ENCODE measurements around the gene SLC4A9.
A peak's percentile ranks its signal among the peaks of the same experiment; 100 is the strongest.

The SLC4A9 gene

DNA sequence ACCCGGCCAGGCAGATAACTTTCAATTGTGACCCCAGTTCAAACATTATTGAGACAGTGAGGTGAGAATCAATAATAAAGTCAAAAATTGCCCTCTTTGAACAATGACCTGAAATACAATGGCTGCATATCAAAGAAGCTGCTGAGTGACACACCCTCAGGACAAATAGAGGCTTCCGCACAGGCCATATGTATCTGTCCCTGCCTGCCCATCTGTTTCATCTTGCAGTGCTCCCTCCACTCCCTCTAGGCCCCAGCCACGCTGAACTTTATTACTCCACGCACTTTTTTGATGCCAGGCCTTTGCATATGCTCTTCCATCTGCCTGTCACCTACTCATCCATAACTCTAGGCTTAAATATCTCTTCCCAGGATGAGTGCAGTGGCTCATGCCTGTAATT, 41.2 kb upstream of the SLC4A9 start:
- DNase-seq (ENCODE audit: low read depth): no peak
- TF ChIP-seq, protein P1, sequence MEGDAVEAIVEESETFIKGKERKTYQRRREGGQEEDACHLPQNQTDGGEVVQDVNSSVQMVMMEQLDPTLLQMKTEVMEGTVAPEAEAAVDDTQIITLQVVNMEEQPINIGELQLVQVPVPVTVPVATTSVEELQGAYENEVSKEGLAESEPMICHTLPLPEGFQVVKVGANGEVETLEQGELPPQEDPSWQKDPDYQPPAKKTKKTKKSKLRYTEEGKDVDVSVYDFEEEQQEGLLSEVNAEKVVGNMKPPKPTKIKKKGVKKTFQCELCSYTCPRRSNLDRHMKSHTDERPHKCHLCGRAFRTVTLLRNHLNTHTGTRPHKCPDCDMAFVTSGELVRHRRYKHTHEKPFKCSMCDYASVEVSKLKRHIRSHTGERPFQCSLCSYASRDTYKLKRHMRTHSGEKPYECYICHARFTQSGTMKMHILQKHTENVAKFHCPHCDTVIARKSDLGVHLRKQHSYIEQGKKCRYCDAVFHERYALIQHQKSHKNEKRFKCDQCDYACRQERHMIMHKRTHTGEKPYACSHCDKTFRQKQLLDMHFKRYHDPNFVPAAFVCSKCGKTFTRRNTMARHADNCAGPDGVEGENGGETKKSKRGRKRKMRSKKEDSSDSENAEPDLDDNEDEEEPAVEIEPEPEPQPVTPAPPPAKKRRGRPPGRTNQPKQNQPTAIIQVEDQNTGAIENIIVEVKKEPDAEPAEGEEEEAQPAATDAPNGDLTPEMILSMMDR (IDR thresholded peaks at IDR 0.05; ENCODE audit: control insufficient read depth, insufficient read depth, low read depth, low read length, missing control alignments): no peak
- no peak overlapping the region for H3K4me3 ChIP-seq (ENCODE audit: control insufficient read depth, low read depth, low read length)

DNA sequence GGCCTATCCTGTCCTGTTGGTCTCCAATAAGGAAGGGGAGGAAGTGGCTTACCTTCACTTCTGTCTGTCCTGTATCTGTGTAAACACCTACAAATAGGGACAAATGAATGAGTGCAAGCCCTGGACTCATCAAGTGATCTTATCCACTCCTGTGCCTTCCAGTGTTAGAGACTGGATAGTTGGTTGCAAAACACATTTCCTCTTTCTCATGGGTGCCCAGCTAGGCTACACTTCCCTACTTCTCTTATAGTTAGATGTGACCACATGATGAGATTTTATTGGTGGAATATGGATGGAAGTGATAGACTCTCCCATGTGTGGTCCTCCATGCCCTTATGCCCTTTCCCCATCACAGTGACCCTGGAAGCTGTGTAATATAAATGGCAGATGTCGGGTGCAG, 40.2 kb upstream of the SLC4A9 start:
- TF ChIP-seq, protein P1 (IDR thresholded peaks at IDR 0.05; ENCODE audit: control insufficient read depth, insufficient read depth, low read depth, low read length, missing control alignments): no peak
- DNase-seq (ENCODE audit: low read depth): no peak
- H3K4me3 ChIP-seq (ENCODE audit: control insufficient read depth, low read depth, low read length): no peak overlapping the region

DNA sequence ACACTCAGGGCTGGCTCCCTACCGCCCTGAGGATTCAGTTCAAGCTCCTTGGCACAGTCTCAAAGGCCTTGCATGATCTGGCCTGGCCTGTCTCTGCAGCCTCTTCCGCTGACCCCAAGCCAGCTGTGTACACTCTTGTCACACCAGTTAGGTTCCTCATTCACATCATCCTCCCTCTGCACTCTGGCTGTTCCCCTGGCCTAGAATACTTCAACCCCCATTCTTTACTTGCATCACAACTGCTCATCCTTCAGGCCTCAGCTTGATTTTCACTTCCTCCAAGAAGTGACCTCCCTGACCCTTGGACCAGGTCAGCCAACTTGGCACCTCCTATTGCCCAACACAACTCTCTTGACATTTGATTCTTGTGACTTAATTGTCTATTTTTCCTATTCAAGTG, 38.2 kb upstream of the SLC4A9 start:
- no peak for DNase-seq (ENCODE audit: low read depth)
- TF ChIP-seq, protein P1 (IDR thresholded peaks at IDR 0.05; ENCODE audit: control insufficient read depth, insufficient read depth, low read depth, low read length, missing control alignments): no peak
- no peak overlapping the region for H3K4me3 ChIP-seq (ENCODE audit: control insufficient read depth, low read depth, low read length)

DNA sequence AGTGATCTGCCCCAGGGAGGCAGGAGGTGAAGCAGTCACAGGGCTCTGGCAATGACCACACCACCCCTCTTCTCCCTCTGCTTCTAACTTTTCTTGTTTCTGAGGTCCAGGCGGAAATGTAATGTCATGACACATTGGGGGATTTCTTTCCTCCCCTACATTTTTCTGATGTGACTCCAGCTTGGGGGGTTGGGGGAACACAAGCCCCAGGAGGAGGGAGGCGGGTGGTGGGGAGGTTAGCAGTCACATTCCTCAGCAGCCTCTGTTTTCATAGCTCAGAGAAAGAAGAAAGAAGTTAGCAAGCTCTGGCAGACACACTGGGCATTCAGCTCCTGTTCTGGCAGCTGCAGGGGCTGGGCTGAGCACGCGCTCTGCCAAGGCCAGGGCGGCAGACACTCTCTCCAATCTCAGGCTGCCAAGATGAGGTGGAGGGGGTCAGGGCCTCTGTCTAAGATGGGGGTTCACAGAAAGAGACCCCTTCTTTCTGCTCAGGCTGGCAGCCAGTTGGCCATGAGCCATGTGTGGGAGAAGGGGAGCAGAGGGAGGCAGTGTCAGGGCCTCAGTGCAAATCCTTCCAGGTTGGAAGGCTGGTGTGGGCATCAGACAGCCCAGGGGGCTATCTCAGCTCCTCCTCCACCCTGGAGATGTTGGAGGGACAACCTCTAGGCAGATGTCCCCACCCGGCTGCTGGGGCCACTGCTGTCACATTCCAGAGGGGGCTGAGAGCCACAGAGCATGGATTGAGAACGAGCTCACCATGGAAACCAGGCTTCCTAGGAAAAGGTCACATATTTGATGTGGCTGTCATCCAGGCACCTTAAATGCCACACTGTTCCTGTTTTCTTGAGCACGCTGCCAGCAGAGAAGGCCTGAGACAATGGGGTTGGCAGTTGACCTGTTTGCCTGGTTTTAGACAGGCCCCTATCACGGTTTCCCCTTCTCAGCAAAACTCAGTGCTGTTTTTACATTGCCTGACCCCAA, 37.0 kb upstream of the SLC4A9 start:
- no peak overlapping the region for H3K4me3 ChIP-seq (ENCODE audit: control insufficient read depth, low read depth, low read length)
- peak; percentile 69 for DNase-seq (ENCODE audit: low read depth)
- TF ChIP-seq, protein P1 (IDR thresholded peaks at IDR 0.05; ENCODE audit: control insufficient read depth, insufficient read depth, low read depth, low read length, missing control alignments): no peak

DNA sequence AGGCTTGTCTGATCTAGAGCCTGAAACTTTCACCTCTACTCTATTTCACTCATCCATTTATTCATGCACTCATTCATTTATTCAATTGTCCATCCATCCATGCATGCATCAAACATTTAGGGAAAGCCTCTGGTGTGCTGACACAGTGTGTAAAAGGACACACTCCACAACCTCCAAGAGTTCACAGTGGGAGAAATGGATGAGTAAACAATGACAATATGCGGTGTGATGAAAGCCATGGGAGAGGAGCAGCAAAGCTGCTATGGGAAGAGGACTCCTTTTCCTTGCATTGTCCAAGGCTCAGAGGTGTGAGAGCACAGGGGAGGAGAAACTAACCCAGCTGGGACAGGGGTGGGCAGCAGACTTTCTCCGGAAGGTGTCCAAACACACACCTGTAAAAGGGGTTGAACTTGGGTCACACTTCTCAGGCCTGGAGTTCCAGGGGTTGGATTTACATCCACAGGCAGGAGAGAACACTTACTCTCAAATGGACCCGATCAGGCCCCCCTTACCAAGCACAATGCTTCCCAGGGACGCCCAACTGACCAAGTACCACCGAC, 35.9 kb upstream of the SLC4A9 start:
- TF ChIP-seq, protein P1 (IDR thresholded peaks at IDR 0.05; ENCODE audit: control insufficient read depth, insufficient read depth, low read depth, low read length, missing control alignments): no peak
- no peak for DNase-seq (ENCODE audit: low read depth)
- no peak overlapping the region for H3K4me3 ChIP-seq (ENCODE audit: control insufficient read depth, low read depth, low read length)

DNA sequence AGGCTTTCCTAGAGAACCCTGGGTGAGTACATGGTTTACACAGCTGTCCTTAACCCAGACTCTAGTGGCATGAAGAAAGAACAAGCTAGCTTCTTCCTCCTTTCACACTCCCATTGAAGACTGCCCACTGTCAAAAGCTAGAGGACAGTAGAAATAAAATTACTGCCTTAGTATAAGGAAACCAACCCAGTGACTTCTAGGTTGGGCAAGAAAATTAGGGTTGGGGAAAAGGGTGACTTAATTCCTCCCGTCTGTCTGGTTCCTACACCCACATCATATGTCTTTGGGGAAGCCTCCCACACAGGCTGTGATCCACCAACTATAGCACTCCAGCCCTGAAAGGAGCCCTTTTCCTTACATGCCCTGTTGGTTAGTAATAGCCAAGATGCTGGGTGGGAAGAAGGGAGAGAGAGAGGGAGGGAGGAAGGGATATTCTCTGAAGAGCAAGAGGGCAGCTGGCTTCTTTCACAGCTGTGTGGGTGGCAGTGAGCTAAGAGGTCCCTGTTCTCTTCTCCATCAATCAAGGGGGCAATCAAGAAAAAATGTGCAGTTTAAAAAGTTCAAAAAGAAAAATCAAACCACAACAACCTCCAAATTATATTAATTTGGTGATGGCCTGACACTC, 35.3 kb upstream of the SLC4A9 start:
- TF ChIP-seq, protein P1 (IDR thresholded peaks at IDR 0.05; ENCODE audit: control insufficient read depth, insufficient read depth, low read depth, low read length, missing control alignments): no peak
- no peak overlapping the region for H3K4me3 ChIP-seq (ENCODE audit: control insufficient read depth, low read depth, low read length)
- no peak for DNase-seq (ENCODE audit: low read depth)
